Sigmoid colon (tissue), 7 donors: ENCODE results near the gene ANGPT4. TPM values are rescaled to one million over a fixed set of nuclear protein-coding genes. Genes with fewer than 3 reads are reported as not detected.
A peak's percentile ranks its signal among the peaks of the same experiment; 100 is the strongest.

ENCODE experiments used
- DNase-seq: peaks from one replicate; pipeline ENCODE4 v3.0.0-alpha.2; 2019
- H3K27ac ChIP-seq, 4 donors: fragments of 200-600 bp; sonication (generic); one replicate each; pipeline ENCODE4 v1.5.1; 2016 to 2019; ENCODE audit warnings: mild to moderate bottlenecking in 1 of 4
- H3K27me3 ChIP-seq, 3 donors: fragments of 200-600 bp; sonication (generic); one replicate each; pipeline ENCODE4 v1.5.1; 2019; ENCODE audit warnings: mild to moderate bottlenecking in 1 of 3
- H3K36me3 ChIP-seq, 4 donors: fragments of 200-600 bp; sonication (generic); one replicate each; pipeline ENCODE4 v1.5.1; 2016 to 2019
- H3K4me1 ChIP-seq, 4 donors: fragments of 200-600 bp; sonication (generic); one replicate each; pipeline ENCODE4 v1.5.1; 2017 to 2019
- H3K4me3 ChIP-seq, 4 donors: fragments of 200-600 bp; sonication (generic); one replicate each; pipeline ENCODE4 v1.5.1; 2017 to 2019; ENCODE audit warnings: mild to moderate bottlenecking in 2 of 4, moderate library complexity in 1 of 4
- H3K9me3 ChIP-seq, 4 donors: fragments of 200-600 bp in 3 of 4; sonication (generic) in 3 of 4; one replicate each; pipeline versions ENCODE4 v1.5.1 to v1.6.1; 2013 to 2019
- EP300 ChIP-seq, 4 donors: sonication (generic); formaldehyde crosslinking; IDR thresholded peaks; one replicate each; pipeline ENCODE4 v1.6.1; 2017; ENCODE audit warnings: antibody characterized with exemption in 4 of 4
- POLR2A ChIP-seq, 2 donors: fragments of 450-650 bp; IDR thresholded peaks; one replicate each; pipeline ENCODE4 v1.6.1; 2016; ENCODE audit warnings: antibody characterized with exemption in 2 of 2, mild to moderate bottlenecking in 2 of 2, moderate library complexity in 2 of 2
- POLR2AphosphoS5 ChIP-seq, 4 donors: sonication (generic); formaldehyde crosslinking; IDR thresholded peaks; one replicate each; pipeline ENCODE4 v1.6.1; 2017; ENCODE audit warnings: antibody characterized with exemption in 4 of 4
- WGBS, 2 donors: extraction: QIAGEN DNeasy Blood & Tissue Kit; methylation state at CpG; one replicate each; pipeline ENCODE4 v1.1.7; 2013; 5-methylcytosine and 5-hydroxymethylcytosine counted together
- intact Hi-C: fragments of 100-400 bp; cut with DNase I; formaldehyde crosslinking; loops from one replicate; pipeline ENCODE4 v1.15.1; 2023
- polyA plus RNA-seq, 3 donors: library from polyadenylated mRNA; stranded (reverse); fragments of 200-250 nt; gene quantifications; one replicate each; pipeline ENCODE4 v1.2.3, GENCODE V29; 2013
- total RNA-seq, 4 donors: library from RNA; depleted of rRNA; stranded (reverse); fragments of >200 nt; gene quantifications; one replicate each; pipeline ENCODE4 v1.1.0, GENCODE V29; 2016
- TF ChIP-seq, protein P1 (sequence below), 4 experiments: fragments of 450-650 bp in 3 of 4; fragments of 200-600 bp in 1 of 4; IDR thresholded peaks; one replicate each; pipeline ENCODE4 v1.5.1; 2016 to 2019; ENCODE audit warnings: antibody characterized with exemption in 4 of 4, mild to moderate bottlenecking in 3 of 4, moderate library complexity in 2 of 4
- donor health status: healthy with polysubstance abuse.
- donor health status: Bipolar disorder and iron deficiency.
- donor health status: healthy.

Gene ANGPT4
- total and polyA plus RNA-seq, 7 donors, result under 0.01 to 0.28 (median 0.23) TPM; not detected in 3

DNA sequence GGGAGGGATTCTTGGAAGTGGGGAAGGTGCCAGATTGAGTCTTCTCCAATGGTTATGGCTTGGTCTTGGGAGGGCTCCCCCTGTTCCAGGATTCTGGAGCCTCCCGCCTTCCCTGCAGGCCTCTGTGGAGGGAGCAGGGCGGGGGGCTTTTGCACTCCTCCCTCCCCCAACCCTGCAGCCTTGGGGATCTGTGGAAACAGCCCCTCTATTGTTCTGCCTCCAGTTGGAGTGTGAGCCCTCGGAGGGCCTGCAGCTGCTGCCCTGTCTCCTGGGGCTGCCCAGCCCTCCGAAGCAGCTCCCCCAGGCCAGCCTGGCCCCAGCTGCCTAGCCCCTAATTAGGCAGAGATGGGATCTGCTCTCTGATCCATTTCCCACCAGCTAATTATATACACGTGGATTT, 67.9 kb downstream of the ANGPT4 start:
- no peak for DNase-seq
- H3K36me3 ChIP-seq, result no peaks in the 10 kb centered on the region
- no peaks in the 10 kb centered on the region for H3K9me3 ChIP-seq
- H3K4me3 ChIP-seq, result no peak overlapping the region
- intact Hi-C loops, result no loop called here
- 85 to 92% methylated on average over 5 of the region's 5 CpGs for WGBS, 2 donors
- H3K27ac ChIP-seq, result no peak overlapping the region
- TF ChIP-seq, protein P1, sequence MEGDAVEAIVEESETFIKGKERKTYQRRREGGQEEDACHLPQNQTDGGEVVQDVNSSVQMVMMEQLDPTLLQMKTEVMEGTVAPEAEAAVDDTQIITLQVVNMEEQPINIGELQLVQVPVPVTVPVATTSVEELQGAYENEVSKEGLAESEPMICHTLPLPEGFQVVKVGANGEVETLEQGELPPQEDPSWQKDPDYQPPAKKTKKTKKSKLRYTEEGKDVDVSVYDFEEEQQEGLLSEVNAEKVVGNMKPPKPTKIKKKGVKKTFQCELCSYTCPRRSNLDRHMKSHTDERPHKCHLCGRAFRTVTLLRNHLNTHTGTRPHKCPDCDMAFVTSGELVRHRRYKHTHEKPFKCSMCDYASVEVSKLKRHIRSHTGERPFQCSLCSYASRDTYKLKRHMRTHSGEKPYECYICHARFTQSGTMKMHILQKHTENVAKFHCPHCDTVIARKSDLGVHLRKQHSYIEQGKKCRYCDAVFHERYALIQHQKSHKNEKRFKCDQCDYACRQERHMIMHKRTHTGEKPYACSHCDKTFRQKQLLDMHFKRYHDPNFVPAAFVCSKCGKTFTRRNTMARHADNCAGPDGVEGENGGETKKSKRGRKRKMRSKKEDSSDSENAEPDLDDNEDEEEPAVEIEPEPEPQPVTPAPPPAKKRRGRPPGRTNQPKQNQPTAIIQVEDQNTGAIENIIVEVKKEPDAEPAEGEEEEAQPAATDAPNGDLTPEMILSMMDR (IDR thresholded peaks at IDR 0.05), result no peak
- TF ChIP-seq EP300 (IDR thresholded peaks at IDR 0.05) (no peak), POLR2AphosphoS5 (IDR thresholded peaks at IDR 0.05) (no peak), POLR2A (IDR thresholded peaks at IDR 0.05) (no peak)
- H3K4me1 ChIP-seq, result peaks cover 0 to 17% (median 13%) of the 10 kb centered on the region in 4 donors
- H3K27me3 ChIP-seq, result peaks cover 0 to 12% (median 0%) of the 10 kb centered on the region in 3 donors

DNA sequence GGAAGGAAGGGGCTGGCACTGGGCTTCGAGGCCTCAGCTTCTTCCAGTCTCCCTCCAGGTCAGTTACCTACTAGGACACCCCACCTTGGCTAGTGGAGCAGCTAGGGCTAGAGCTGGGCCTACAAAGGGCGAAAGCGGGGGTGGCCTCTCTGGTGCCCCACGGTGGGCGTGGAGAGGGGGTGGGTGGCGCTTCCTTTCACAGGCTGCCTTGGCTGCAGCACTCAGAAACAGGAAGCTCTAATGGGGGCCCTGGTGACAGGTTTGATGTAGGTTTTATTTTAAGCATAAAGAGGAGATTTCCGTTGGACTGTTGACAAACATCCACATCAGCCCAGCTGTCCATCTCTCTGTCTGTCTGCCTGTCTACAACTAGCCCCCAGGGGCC, 69.2 kb downstream of the ANGPT4 start:
- no peak for DNase-seq
- Histone ChIP-seq H3K9me3 (no peaks in the 10 kb centered on the region), H3K27me3 (peaks cover 3 to 25% (median 8%) of the 10 kb centered on the region in 3 donors), H3K27ac (no peak overlapping the region), H3K4me1 (peaks cover 0 to 17% (median 13%) of the 10 kb centered on the region in 4 donors), H3K4me3 (no peak overlapping the region), H3K36me3 (no peaks in the 10 kb centered on the region)
- TF ChIP-seq POLR2A (IDR thresholded peaks at IDR 0.05) (no peak), EP300 (IDR thresholded peaks at IDR 0.05) (no peak), POLR2AphosphoS5 (IDR thresholded peaks at IDR 0.05) (no peak)
- TF ChIP-seq, protein P1 (IDR thresholded peaks at IDR 0.05), result no peak
- intact Hi-C loops, result no loop called here
- WGBS, 2 donors, result 53 to 85% methylated on average over 7 of the region's 7 CpGs

DNA sequence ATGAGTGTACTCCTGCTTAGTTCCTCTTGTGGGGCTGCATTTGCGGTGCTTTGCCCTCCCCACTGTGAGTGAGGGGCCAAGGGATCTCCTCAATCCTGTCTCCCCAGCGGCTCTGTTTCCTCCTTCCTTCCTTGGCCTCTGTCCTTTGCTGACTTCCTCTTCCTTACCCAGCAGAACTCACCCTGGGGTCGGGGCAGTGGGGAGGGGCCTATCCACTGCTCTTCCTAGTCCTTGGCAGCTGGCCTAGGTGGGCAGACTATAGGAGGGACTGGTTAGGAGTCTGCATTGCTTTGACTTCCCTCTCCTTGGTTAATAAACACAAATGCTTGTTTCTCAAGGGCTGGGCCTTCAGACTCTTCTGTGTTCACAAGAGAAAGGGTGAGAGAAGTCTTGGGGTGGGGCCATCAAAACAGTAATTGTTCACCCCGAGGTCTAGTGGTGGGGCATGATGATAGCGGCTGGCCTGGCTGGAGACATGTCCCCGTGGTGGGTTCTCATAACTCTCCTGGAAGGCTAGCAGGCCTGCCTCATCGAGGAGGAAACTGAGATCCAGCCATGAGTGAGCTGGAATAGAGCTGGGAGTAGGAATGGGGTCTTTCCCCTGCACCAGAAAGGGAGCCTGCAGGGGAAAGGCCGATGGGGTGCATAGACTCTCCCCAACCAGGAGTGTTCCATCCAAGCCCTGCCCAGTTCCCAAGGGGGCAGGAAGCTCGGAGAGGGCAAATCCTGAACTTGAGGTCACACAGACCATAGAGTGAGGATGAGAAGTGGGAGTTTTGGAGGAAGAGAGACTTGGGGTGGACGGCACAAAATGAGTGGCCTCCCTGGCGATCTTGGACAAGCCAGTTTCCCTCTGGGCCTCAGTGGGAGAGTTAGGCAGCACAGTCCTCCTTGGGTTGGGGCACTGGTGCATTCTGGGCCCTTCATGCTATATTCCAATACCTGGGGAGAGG, 69.9 kb downstream of the ANGPT4 start:
- intact Hi-C loops, result no loop called here
- Histone ChIP-seq H3K27me3 (peaks cover 10 to 32% (median 15%) of the 10 kb centered on the region in 3 donors), H3K27ac (no peak overlapping the region), H3K4me3 (no peak overlapping the region), H3K4me1 (peaks cover 0 to 19% (median 18%) of the 10 kb centered on the region in 4 donors), H3K36me3 (no peaks in the 10 kb centered on the region), H3K9me3 (no peaks in the 10 kb centered on the region)
- no peak for DNase-seq
- 50 to 71% methylated on average over 11 of the region's 11 CpGs for WGBS, 2 donors
- TF ChIP-seq POLR2AphosphoS5 (IDR thresholded peaks at IDR 0.05) (no peak), EP300 (IDR thresholded peaks at IDR 0.05) (no peak), POLR2A (IDR thresholded peaks at IDR 0.05) (no peak)
- TF ChIP-seq, protein P1 (IDR thresholded peaks at IDR 0.05), result no peak

DNA sequence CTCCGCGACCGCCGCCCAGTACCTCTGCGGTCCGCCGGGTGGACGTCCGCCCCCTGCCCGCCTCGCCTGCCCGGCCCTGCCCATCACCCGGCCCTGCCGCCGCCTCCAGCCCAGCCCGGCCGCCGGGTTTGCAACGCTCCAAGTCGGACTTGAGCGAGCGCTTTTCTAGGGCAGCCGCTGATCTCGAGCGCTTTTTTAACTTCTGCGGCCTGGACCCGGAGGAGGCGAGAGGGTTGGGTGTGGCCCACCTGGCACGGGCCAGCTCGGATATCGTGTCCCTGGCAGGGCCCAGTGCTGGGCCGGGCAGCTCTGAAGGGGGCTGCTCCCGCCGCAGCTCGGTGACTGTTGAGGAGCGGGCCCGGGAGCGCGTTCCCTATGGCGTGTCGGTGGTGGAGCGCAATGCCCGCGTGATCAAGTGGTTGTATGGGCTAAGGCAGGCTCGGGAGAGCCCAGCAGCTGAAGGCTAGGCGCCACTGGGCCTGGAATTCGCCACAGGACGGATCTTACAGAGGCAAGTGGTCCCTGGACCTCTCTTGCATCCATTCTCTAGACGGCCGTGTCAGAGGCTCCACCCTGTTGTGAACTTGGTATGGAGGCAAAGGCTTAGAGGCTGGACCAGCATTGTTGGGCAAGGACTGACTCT, 70.8 kb downstream of the ANGPT4 start:
- peak overlapping the region in 2 of 4 donors; percentile 41 to 43 for H3K4me3 ChIP-seq
- no peaks in the 10 kb centered on the region for H3K9me3 ChIP-seq
- 52 to 87% methylated on average over 50 of the region's 50 CpGs for WGBS, 2 donors
- no peaks in the 10 kb centered on the region for H3K36me3 ChIP-seq
- no peak overlapping the region for H3K27ac ChIP-seq
- intact Hi-C loops, result no loop called here
- peaks cover 0 to 24% (median 23%) of the 10 kb centered on the region in 4 donors for H3K4me1 ChIP-seq
- TF ChIP-seq POLR2A (IDR thresholded peaks at IDR 0.05) (no peak), POLR2AphosphoS5 (IDR thresholded peaks at IDR 0.05) (no peak), EP300 (IDR thresholded peaks at IDR 0.05) (no peak)
- TF ChIP-seq, protein P1 (IDR thresholded peaks at IDR 0.05), result no peak
- no peak for DNase-seq
- peaks cover 14 to 40% (median 24%) of the 10 kb centered on the region in 3 donors for H3K27me3 ChIP-seq
